GM18861 (cell line): ENCODE data around the gene ZNF764.
"Not testable (repeated sequence)": the region's sequence is repeated elsewhere in the genome, so short reads cannot be mapped to it uniquely, and the experiment has no call there.

Experiments used
- ATAC-seq: cut with Tn5 transposase; IDR thresholded peaks from one replicate; pipeline ENCODE4 v1.9.1; 2021; ENCODE audit not compliant: unreplicated experiment

The ZNF764 gene

GRCh38 chr16:30551781-30552180 is 6.4 kb downstream of the ZNF764 start:
- no peak for ATAC-seq

DNA sequence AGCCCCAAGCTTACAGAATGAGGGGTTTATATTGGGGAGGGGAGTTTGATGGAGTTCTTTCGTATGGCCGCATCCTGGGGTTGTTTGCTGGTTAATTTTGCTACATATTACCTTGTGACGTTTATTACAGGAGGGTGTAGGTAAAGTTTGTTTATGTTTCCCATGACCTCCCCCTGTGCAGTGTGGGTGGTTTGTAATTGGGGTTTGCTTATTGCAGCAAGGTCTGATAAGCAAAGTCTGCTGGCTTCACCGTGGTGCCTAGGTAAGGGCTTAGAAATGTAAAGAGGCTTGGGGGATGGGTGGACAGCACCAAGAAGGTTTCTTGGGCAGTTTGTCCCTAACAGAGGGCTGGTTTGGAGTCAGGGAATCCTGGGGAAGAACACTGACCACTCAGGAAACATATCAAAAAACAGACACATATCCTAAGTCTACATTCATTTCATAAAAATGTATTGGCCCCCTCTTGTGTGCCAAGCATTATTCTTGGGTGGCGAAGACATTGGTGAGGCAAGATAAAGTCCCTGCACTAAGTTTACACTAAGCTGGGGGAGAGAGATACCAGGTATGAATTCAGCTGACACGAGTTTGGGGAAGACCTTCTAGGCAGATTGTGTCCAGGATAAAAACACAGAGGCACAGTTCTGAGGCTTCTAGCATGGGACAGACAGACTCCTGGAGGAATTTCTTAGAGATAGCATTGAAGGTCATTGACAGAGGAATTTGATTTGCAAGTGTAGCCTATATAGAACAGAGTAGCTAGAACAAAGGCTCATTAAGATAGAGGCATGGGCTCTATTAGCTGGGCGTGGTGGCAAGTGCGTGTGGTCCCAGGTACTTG is 9.5 kb downstream of the ZNF764 start:
- no peak for ATAC-seq

- no peak for ATAC-seq
Observed at GRCh38 chr16:30546115-30546514, 12.1 kb downstream of the ZNF764 start.

GRCh38 chr16:30543067-30543466 is 15.1 kb downstream of the ZNF764 start:
- no peak for ATAC-seq

DNA sequence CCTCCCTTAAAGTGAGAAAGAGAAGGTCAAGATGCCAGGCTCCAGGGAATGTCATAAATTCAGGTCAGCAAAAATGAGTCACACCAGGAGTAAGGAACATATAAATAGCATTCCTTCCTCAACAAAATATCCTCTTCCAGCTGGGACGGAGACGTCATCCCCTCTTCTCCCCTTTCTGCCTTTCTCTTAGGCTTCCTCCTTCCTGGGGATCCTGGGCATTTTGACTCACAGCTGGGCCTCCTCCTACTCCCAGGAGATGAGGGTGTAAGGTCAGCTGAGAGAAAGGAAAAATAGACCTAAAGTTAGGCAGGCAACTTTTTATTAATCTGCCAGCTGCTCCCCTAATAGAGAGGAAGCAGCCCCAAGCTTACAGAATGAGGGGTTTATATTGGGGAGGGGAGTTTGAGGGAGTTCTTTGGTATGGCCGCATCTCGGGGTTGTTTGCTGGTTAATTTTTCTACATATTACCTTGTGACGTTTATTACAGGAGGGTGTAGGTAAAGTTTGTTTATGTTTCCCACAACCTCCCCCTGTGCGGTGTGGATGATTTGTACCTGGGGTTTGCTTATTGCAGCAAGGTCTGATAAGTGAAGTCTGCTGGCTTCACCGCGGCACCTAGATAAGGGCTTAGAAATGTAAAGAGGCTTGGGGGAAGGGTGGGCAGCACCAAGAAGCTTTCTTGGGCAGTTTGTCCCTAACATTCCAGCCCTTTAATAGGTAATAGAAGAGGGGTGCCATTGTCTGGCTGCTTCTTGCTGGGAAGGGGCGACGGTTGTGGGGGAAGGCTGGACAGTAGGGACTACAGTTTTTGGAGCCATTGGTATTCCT is 16.5 kb downstream of the ZNF764 start:
- ATAC-seq, result no peak

- not testable (repeated sequence) for ATAC-seq
Observed at GRCh38 chr16:30540916-30541464, 17.2 kb downstream of the ZNF764 start.

- ATAC-seq, result not testable (repeated sequence)
Observed at GRCh38 chr16:30539986-30540526, 18.1 kb downstream of the ZNF764 start.

DNA sequence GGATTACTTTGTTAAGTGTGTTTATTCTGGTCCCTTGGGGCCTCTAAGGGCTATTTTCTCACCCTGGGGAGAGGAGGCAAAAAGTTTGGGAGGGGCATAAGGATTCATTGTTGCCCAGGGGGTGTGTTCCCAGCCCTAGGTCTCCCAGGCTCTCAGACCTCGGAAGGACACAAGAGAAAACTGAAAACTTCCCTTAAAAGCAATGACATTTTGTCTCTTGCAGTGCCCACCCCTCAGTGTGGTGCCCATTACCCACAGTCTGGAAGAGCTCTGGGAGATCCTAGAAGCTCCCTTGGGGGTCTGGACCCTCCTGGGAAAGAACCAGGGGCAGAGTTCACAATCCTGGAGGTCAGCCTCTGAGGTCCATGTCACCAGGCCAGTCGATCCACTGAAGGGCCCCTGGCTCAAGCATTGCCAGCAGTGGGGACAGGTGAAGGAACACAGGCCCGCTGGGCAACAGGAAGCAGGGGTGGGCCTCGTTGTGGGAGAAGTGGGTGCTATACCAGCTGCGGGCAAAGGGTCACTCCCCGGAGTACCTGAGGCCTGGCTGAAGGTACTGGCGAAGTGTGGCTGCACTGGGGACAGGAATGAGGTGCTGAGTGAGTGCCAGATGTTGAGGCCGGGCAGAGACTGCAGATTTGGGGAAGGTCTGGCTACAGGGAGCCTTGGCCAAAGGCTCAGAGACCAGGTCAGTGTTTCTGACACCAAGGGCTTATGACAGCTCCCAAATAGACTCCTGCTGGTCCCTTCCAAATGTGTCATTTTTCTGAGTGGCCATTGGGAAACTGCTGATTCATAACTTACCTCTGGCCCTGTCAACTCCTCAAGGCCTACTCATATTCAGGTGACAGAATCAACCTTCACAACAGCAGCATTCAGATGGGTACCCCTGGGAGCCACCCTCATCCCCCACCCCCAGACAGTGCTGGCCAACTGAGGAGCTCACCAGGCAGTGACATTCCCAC is 18.9 kb downstream of the ZNF764 start:
- ATAC-seq, result no peak

DNA sequence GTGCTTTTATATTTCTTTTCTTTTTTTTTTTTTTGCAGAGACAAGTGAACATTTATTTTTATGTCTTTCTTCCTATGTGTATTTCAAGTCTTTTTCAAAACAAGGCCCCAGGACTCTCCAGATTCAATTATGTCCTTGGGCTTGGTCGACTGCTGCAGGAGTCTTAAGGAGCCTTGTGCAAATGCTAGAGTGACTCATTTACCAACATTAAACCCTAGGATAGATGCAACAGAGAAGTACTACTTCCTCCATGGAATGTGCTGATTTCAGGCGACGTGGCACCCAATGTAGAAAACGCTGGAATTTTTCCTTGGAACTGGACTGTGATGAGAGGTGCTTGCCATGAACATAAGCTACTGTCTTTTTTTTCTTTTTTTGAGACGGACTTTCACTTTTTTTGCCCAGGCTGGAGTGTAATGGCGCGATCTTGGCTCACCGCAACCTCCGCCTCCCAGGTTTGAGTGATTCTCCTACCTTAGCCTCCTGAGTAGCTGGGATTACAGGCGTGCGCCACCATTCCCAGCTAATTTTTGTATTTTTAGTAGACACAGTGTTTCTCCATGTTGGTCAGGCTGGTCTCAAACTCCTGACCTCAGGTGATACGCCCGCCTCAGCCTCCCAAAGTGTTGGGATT is 21.7 kb downstream of the ZNF764 start:
- ATAC-seq, result not testable (repeated sequence)

- ATAC-seq, result peak; percentile 32
Observed at GRCh38 chr16:30535777-30536190, 22.4 kb downstream of the ZNF764 start.

GRCh38 chr16:30535106-30535776 is 22.9 kb downstream of the ZNF764 start:
- no peak for ATAC-seq

- ATAC-seq, result peak; percentile 51
Observed at GRCh38 chr16:30534368-30535105, 23.6 kb downstream of the ZNF764 start, which contains the start of gene ZNF747. ZNF747 (minus strand) TSS chr16:30534858; CDS start chr16:30534679, 179 bp downstream.

- no peak for ATAC-seq
Observed at GRCh38 chr16:30533748-30534367, 24.3 kb downstream of the ZNF764 start.

- ATAC-seq, result no peak
Observed at GRCh38 chr16:30533146-30533522, 25.0 kb downstream of the ZNF764 start.

- ATAC-seq, result no peak
Observed at GRCh38 chr16:30532285-30533145, 25.7 kb downstream of the ZNF764 start.

- ATAC-seq, result no peak
Observed at GRCh38 chr16:30530163-30531037, 27.8 kb downstream of the ZNF764 start.
